ENCODE data around the gene MAP3K10. TPM values are rescaled to one million over a fixed set of nuclear protein-coding genes. Genes with fewer than 3 reads are reported as not detected.

MAP3K10 gene
- total RNA-seq, 1 experiment from 2014 or later: 255 TPM

GRCh38 chr19:40247735-40248262 lies 56.6 kb downstream of the MAP3K10 start:
- peaks cover 19% of the 10 kb centered on the region for H3K36me3 ChIP-seq (ENCODE audit: control insufficient read depth, insufficient read depth, low read length)
- TF ChIP-seq REST (IDR thresholded peaks at IDR 0.05; ENCODE audit: insufficient read depth in 1 of 2, low read depth in 2 of 2, low read length in 1 of 2) (no peak), TCF7L2 (IDR thresholded peaks at IDR 0.05; ENCODE audit: low read depth, low read length) (no peak), SIN3A (IDR thresholded peaks at IDR 0.05; ENCODE audit: borderline replicate concordance, insufficient read depth, low read depth, low read length) (no peak), POLR2AphosphoS5 (IDR thresholded peaks at IDR 0.05; ENCODE audit: low read depth, low read length) (no peak), CTCF (IDR thresholded peaks at IDR 0.05) (no peak)
- no peaks in the 10 kb centered on the region for H3K27me3 ChIP-seq (ENCODE audit: control insufficient read depth, insufficient read depth, low read length)
- H3K9me3 ChIP-seq (ENCODE audit: control insufficient read depth, insufficient read depth, low read depth, low read length): no peaks in the 10 kb centered on the region
- no peak overlapping the region for H3K27ac ChIP-seq (ENCODE audit: low read length)
- no peak overlapping the region for H3K4me3 ChIP-seq (ENCODE audit: low read depth in 2 of 2, low read length in 2 of 2)
- ATAC-seq (peak; percentile 8), DNase-seq (ENCODE audit: low read depth, low spot score) (no peak)
- in situ Hi-C loops (cut with HindIII; ENCODE audit: low pct_unique_long_range_greater_than_20kb, low sequenced_read_pairs) (no loop called here), intact Hi-C loops (cut with micrococcal nuclease; ENCODE audit: unreplicated experiment) (no loop called here)
- POLR2A ChIA-PET: interaction anchor here (0.9 to 1.3 kb wide), 4 partner anchors 11 to 58 kb away, joined by 3 to 5 read pairs (median 4); no protein-coding TSS in a partner anchor
- no TSS peak for BruUV-seq (replicated peaks)
- CTCF ChIA-PET: interaction anchor here (0.6 to 2.3 kb wide), 4 partner anchors 11 to 108 kb away, joined by 3 to 11 read pairs (median 6); partner anchors contain the start of gene TTC9B
- H3K4me1 ChIP-seq (ENCODE audit: control insufficient read depth, insufficient read depth, low read length): no peaks in the 10 kb centered on the region

GRCh38 chr19:40249201-40249600 lies 58.0 kb downstream of the MAP3K10 start:
- H3K36me3 ChIP-seq (ENCODE audit: control insufficient read depth, insufficient read depth, low read length): peaks cover 32% of the 10 kb centered on the region
- intact Hi-C loops (cut with micrococcal nuclease; ENCODE audit: unreplicated experiment): no loop called here
- no peak overlapping the region for H3K27ac ChIP-seq (ENCODE audit: low read length)
- 0 out of 2 replicates have a peak, but pooled peaks cover 5% of the 10 kb centered on the region for H3K4me1 ChIP-seq (ENCODE audit: control insufficient read depth, insufficient read depth, low read length)
- ChIA-PET POLR2A (interaction anchor here (0.6 to 1.3 kb wide), 4 partner anchors 10 to 785 kb away, joined by 3 to 5 read pairs (median 3); no protein-coding TSS in a partner anchor), CTCF (interaction anchor here (0.7 to 1.4 kb wide), 4 partner anchors 14 to 92 kb away, joined by 3 to 11 read pairs (median 3); no protein-coding TSS in a partner anchor)
- DNase-seq (ENCODE audit: low read depth, low spot score) (no peak), ATAC-seq (peak; percentile 0; the same call in 1 of the 2 replicates)
- H3K9me3 ChIP-seq (ENCODE audit: control insufficient read depth, insufficient read depth, low read depth, low read length): no peaks in the 10 kb centered on the region
- in situ Hi-C loops (cut with HindIII; ENCODE audit: low pct_unique_long_range_greater_than_20kb, low sequenced_read_pairs): no loop called here
- no peaks in the 10 kb centered on the region for H3K27me3 ChIP-seq (ENCODE audit: control insufficient read depth, insufficient read depth, low read length)
- TF ChIP-seq TCF7L2 (IDR thresholded peaks at IDR 0.05; ENCODE audit: low read depth, low read length) (no peak), CTCF (IDR thresholded peaks at IDR 0.05) (no peak), SIN3A (IDR thresholded peaks at IDR 0.05; ENCODE audit: borderline replicate concordance, insufficient read depth, low read depth, low read length) (no peak), POLR2AphosphoS5 (IDR thresholded peaks at IDR 0.05; ENCODE audit: low read depth, low read length) (no peak), REST (IDR thresholded peaks at IDR 0.05; ENCODE audit: insufficient read depth in 1 of 2, low read depth in 2 of 2, low read length in 1 of 2) (no peak)
- H3K4me3 ChIP-seq (ENCODE audit: low read depth in 2 of 2, low read length in 2 of 2): no peak overlapping the region
- no TSS peak for BruUV-seq (replicated peaks)

All from Panc1 (cell line).